Peyer's patch (tissue), 4 donors: ENCODE data around the gene C4orf17. TPM values are rescaled to one million over a fixed set of nuclear protein-coding genes. Genes with fewer than 3 reads are reported as not detected.

Experiments used
- DNase-seq, 3 donors: peaks; one replicate each; pipeline ENCODE4 v3.0.0-alpha.2; 2017 to 2019
- H3K27ac ChIP-seq, 4 donors: fragments of 200-600 bp; sonication (generic); one replicate each; pipeline ENCODE4 v1.5.1; 2016 to 2019
- H3K27me3 ChIP-seq, 2 donors: fragments of 200-600 bp; sonication (generic); one replicate each; pipeline ENCODE4 v1.5.1; 2019
- H3K36me3 ChIP-seq, 3 donors: fragments of 200-600 bp; sonication (generic); one replicate each; pipeline ENCODE4 v1.5.1; 2016 to 2019
- H3K4me1 ChIP-seq, 4 donors: fragments of 200-600 bp; sonication (generic); one replicate each; pipeline ENCODE4 v1.5.1; 2016 to 2019
- H3K4me3 ChIP-seq, 4 donors: fragments of 200-600 bp; sonication (generic); 1 replicate in 3 of 4; 2 replicates in 1 of 4; pipeline ENCODE4 v1.5.1; 2016 to 2019; ENCODE audit warnings: mild to moderate bottlenecking in 1 of 4
- H3K9me3 ChIP-seq, 4 donors: fragments of 200-600 bp; sonication (generic); one replicate each; pipeline ENCODE4 v1.5.1; 2016 to 2019; ENCODE audit warnings: mild to moderate bottlenecking in 1 of 4
- CTCF ChIP-seq, 6 experiments: fragments of 450-650 bp in 4 of 6; fragments of 200-600 bp in 2 of 6; sonication (generic) in 1 of 6; IDR thresholded peaks; one replicate each; pipeline ENCODE4 v1.5.1; 2017 to 2019; ENCODE audit warnings: antibody characterized with exemption in 6 of 6, mild to moderate bottlenecking in 3 of 6, moderate library complexity in 1 of 6
- POLR2A ChIP-seq, 2 donors: fragments of 450-650 bp; IDR thresholded peaks; one replicate each; pipeline ENCODE4 v1.5.1; 2017; ENCODE audit warnings: antibody characterized with exemption in 2 of 2, mild to moderate bottlenecking in 2 of 2, moderate library complexity in 2 of 2
- total RNA-seq, 4 donors: library from RNA; depleted of rRNA; stranded (reverse); fragments of >200 nt; gene quantifications; one replicate each; pipeline ENCODE4 v1.1.0, GENCODE V29; 2016

C4orf17 gene
- total RNA-seq, 4 donors from 2014 or later: not detected

DNA sequence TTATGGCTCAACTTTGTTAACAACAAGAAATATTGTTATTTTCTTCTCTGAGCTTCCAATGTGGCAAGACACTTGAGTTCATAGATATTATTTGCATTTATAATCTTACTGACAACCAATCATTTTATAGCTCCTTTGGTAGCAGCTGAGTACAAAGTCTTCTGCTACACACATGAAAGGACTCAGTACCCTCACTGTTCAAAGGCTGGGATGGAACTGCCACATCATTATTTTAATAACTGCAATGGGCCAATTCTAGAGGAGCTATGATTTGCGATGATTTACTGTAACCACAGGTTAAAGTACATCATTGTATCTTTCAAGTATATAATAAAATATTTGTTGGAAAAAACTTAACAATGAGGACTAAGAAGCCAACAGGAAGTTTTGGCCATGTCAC lies 74.7 kb downstream of the C4orf17 start:
- Histone ChIP-seq H3K9me3 (no peaks in the 10 kb centered on the region), H3K27ac (peak overlapping the region in 2 of 4 donors; percentile 58 to 70), H3K4me1 (no peaks in the 10 kb centered on the region), H3K4me3 (no peak overlapping the region), H3K36me3 (peaks cover 0 to 9% (median 0%) of the 10 kb centered on the region in 3 donors), H3K27me3 (no peaks in the 10 kb centered on the region)
- DNase-seq: peak in 1 of 3 donors; percentile 55
- TF ChIP-seq CTCF (IDR thresholded peaks at IDR 0.05): no peak
- no peak for TF ChIP-seq POLR2A (IDR thresholded peaks at IDR 0.05)

- Histone ChIP-seq H3K36me3 (peaks cover 0 to 9% (median 0%) of the 10 kb centered on the region in 3 donors), H3K4me1 (no peaks in the 10 kb centered on the region), H3K9me3 (no peaks in the 10 kb centered on the region), H3K27ac (peak overlapping the region in 3 of 4 donors; percentile 29 to 70 (median 58)), H3K4me3 (no peak overlapping the region), H3K27me3 (no peaks in the 10 kb centered on the region)
- DNase-seq: no peak
- no peak for TF ChIP-seq CTCF (IDR thresholded peaks at IDR 0.05)
- no peak for TF ChIP-seq POLR2A (IDR thresholded peaks at IDR 0.05)
These were observed 75.5 kb downstream of the C4orf17 start for GRCh38 chr4:99586322-99586721.

- peak overlapping the region in 3 of 4 donors; percentile 29 to 70 (median 58) for H3K27ac ChIP-seq
- H3K27me3 ChIP-seq: no peaks in the 10 kb centered on the region
- DNase-seq: no peak
- H3K9me3 ChIP-seq: no peaks in the 10 kb centered on the region
- TF ChIP-seq POLR2A (IDR thresholded peaks at IDR 0.05) (peak in 1 of 2 donors; percentile 39), CTCF (IDR thresholded peaks at IDR 0.05) (peak in 3 of 6 experiments; percentile 40 to 58 (median 51))
- no peaks in the 10 kb centered on the region for H3K4me1 ChIP-seq
- peaks cover 0 to 9% (median 0%) of the 10 kb centered on the region in 3 donors for H3K36me3 ChIP-seq
- peak overlapping the region in 1 of 4 donors; percentile 1 for H3K4me3 ChIP-seq
These were observed 76.0 kb downstream of the C4orf17 start for GRCh38 chr4:99586797-99587196.

GRCh38 chr4:99587309-99587708 lies 76.5 kb downstream of the C4orf17 start:
- peak overlapping the region in 2 of 4 donors; percentile 2 to 37 for H3K27ac ChIP-seq
- TF ChIP-seq CTCF (IDR thresholded peaks at IDR 0.05) (no peak), POLR2A (IDR thresholded peaks at IDR 0.05) (no peak)
- no peak for DNase-seq

DNA sequence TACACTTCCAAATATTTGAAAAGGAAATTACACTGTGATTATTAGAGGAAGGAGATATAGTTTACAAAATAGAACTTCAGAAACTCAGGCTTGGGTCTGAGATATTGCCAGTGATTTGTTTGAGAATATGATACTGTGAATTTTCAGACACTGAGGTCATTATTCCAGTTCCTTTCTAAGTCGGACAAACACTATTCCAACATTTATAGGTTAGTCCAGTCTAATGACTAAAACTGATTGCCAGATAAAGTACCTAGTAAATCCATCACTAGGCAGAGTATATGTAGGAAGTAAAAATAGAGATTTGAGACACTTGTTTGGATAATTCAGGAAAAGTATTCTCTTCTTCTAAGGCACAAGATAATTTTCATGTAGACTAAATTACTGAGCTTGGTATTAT lies 77.0 kb downstream of the C4orf17 start:
- Histone ChIP-seq H3K4me1 (no peaks in the 10 kb centered on the region), H3K36me3 (peaks cover 0 to 9% (median 0%) of the 10 kb centered on the region in 3 donors), H3K9me3 (no peaks in the 10 kb centered on the region), H3K27ac (peak overlapping the region in 2 of 4 donors; percentile 2 to 37), H3K27me3 (no peaks in the 10 kb centered on the region), H3K4me3 (no peak overlapping the region)
- no peak for DNase-seq
- TF ChIP-seq POLR2A (IDR thresholded peaks at IDR 0.05) (no peak), CTCF (IDR thresholded peaks at IDR 0.05) (no peak)

More at GRCh38 chr4:99587309-99587708, 76.5 kb downstream of the C4orf17 start:
- H3K4me1 ChIP-seq: no peaks in the 10 kb centered on the region
- H3K36me3 ChIP-seq: peaks cover 0 to 9% (median 0%) of the 10 kb centered on the region in 3 donors
- no peaks in the 10 kb centered on the region for H3K9me3 ChIP-seq
- H3K27me3 ChIP-seq: no peaks in the 10 kb centered on the region
- H3K4me3 ChIP-seq: peak overlapping the region in 1 of 4 donors; percentile 1
